Panc1 (cell line): ENCODE data around the gene INPP5D.

Experiments
- CTCF ChIP-seq: fragments of 450-650 bp; IDR thresholded peaks from 2 replicates; pipeline ENCODE4 v1.5.1; 2017; ENCODE audit warnings: mild to moderate bottlenecking
- POLR2AphosphoS5 ChIP-seq: IDR thresholded peaks from 2 replicates; pipeline ENCODE4 v1.6.1; 2012; ENCODE audit warnings: mild to moderate bottlenecking, low read depth, low read length, moderate library complexity
- SIN3A ChIP-seq: IDR thresholded peaks from 2 replicates; pipeline ENCODE4 v1.6.1; 2012; ENCODE audit warnings: low read depth, mild to moderate bottlenecking, low read length, moderate library complexity, borderline replicate concordance; ENCODE audit not compliant: insufficient read depth
- TCF7L2 ChIP-seq: IDR thresholded peaks from 2 replicates; pipeline ENCODE4 v1.6.1; 2011; ENCODE audit warnings: mild to moderate bottlenecking, low read depth, low read length, inconsistent platforms
- TF ChIP-seq, protein P1 (sequence below), 2 experiments: IDR thresholded peaks; 2 replicates each; pipeline ENCODE4 v1.6.1; 2011 to 2012; ENCODE audit warnings: low read depth in 2 of 2, control low read depth in 1 of 2, low read length in 1 of 2, mild to moderate bottlenecking in 1 of 2, moderate library complexity in 1 of 2; ENCODE audit not compliant: insufficient read depth in 1 of 2

DNA sequence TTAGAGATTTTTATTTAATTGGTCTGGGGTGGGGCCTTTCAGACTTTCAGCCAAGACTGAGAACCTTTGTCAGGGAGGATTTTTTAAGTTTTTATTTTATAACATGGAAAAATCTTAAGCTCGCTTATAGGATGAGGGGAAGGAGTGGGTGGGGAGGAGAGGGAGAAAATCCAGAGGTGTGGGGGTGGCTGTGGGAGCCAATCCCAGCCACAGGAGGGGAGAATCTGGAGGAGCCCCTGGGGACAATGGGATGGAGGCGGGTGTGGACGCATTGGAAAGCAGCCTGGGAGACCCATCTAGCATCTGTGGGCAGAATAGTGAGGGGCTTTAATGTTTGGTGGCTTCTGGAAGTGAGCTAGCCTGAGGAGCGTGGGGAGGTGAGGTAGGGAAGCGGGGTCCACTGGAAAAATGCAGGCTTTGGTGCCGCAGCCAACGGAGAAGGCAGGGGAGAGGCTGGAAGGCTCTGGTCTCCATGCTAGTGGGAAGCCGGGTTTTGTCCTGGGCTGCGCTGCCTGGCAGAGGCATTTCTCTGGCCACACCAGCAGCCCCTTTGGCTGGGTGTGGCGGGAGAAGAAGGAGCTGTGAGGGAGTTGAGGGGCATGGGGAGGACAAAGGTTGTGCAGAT, 11.5 kb upstream of the INPP5D start:
- TF ChIP-seq, protein P1, sequence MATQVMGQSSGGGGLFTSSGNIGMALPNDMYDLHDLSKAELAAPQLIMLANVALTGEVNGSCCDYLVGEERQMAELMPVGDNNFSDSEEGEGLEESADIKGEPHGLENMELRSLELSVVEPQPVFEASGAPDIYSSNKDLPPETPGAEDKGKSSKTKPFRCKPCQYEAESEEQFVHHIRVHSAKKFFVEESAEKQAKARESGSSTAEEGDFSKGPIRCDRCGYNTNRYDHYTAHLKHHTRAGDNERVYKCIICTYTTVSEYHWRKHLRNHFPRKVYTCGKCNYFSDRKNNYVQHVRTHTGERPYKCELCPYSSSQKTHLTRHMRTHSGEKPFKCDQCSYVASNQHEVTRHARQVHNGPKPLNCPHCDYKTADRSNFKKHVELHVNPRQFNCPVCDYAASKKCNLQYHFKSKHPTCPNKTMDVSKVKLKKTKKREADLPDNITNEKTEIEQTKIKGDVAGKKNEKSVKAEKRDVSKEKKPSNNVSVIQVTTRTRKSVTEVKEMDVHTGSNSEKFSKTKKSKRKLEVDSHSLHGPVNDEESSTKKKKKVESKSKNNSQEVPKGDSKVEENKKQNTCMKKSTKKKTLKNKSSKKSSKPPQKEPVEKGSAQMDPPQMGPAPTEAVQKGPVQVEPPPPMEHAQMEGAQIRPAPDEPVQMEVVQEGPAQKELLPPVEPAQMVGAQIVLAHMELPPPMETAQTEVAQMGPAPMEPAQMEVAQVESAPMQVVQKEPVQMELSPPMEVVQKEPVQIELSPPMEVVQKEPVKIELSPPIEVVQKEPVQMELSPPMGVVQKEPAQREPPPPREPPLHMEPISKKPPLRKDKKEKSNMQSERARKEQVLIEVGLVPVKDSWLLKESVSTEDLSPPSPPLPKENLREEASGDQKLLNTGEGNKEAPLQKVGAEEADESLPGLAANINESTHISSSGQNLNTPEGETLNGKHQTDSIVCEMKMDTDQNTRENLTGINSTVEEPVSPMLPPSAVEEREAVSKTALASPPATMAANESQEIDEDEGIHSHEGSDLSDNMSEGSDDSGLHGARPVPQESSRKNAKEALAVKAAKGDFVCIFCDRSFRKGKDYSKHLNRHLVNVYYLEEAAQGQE (IDR thresholded peaks at IDR 0.05; ENCODE audit: insufficient read depth in 1 of 2, low read depth in 2 of 2, low read length in 1 of 2) = no peak
- TF ChIP-seq CTCF (no peak), SIN3A (no peak), POLR2AphosphoS5 (no peak), TCF7L2 (no peak)
